Measurements from ENCODE around the gene RGPD8. TPM values are rescaled to one million over a fixed set of nuclear protein-coding genes. Genes with fewer than 3 reads are reported as not detected.
"Not testable (repeated sequence)": the region's sequence is repeated elsewhere in the genome, so short reads cannot be mapped to it uniquely, and the experiment has no call there.

The RGPD8 gene
- total and polyA plus RNA-seq, 2 donors (not counting 1 experiment from before 2014, with no cell fraction given) = 1.5 to 28.1 TPM

DNA sequence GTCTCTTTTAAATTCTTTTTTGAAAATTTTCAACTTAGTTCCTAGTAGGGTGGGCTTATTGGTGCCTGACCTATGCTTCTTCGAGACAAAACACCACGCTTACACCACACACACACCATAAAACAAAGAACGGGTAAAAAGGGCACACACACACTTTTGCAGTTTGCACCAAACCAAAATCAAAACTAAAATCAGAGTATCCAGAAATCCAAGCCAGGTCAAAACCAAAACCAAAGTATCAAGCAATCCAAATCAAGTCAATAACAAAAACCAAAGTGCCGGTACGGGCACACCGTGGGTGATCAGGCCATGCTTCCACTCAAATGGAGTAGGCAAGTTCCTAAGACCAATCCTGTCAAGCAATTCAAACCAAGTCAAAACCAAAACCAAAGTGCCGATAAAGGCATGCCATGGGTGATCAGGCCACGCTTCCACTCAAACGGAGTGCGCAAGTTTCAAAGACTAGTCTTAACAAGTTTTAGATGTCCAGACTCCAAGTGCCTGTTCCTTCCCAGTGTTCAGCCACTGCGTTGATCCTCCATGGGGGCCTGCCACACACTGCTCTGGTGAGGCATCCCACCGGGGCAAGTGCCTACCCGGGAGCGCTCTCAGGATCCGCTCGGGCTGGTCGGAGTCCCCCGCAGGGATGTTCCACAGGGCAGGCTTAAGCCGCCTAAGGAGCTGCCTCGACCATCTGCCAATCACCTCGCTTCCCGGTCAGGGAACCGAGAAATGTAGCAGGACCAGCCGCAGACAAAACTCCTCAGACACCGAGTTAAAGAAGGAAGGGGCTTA is 80.4 kb downstream of the RGPD8 start:
- H3K4me3 Mint-ChIP-seq; H3K9me3 Mint-ChIP-seq (ENCODE audit: insufficient read depth); H3K27ac Mint-ChIP-seq; H4K20me1 ChIP-seq (ENCODE audit: control insufficient read depth, insufficient read depth, low read length, poor library complexity, severe bottlenecking); H3K79me2 ChIP-seq (ENCODE audit: control insufficient read depth, insufficient read depth, low read length); H3K4me1 Mint-ChIP-seq; H3K4me2 ChIP-seq (replicated peaks; ENCODE audit: low read depth, low read length, poor library complexity, severe bottlenecking); H3K36me3 ChIP-seq (replicated peaks in 1 of 2; ENCODE audit: control extremely low read depth in 1 of 2, control insufficient read depth in 1 of 2, extremely low read depth in 1 of 2, insufficient read depth in 2 of 2, low read length in 1 of 2); H3K27me3 Mint-ChIP-seq; H2AFZ ChIP-seq (ENCODE audit: insufficient read depth, low read depth, low read length, poor library complexity, severe bottlenecking); H3K4me1 ChIP-seq (ENCODE audit: control insufficient read depth in 2 of 2, insufficient read depth in 2 of 2, low read length in 2 of 2); H3K9ac ChIP-seq (ENCODE audit: low read length); POLR2A ChIA-PET; H3K4me3 ChIP-seq (ENCODE audit: control extremely low read depth in 1 of 5, extremely low read depth in 1 of 5, insufficient read depth in 1 of 5, low read depth in 2 of 5, low read length in 4 of 5); H3K27ac ChIP-seq (ENCODE audit: low read length in 2 of 2); DNase-seq; intact Hi-C loops (cut with micrococcal nuclease); ATAC-seq (ENCODE audit: low read depth); H3K9me3 ChIP-seq (ENCODE audit: control extremely low read depth in 1 of 3, control insufficient read depth in 2 of 3, insufficient read depth in 1 of 3, low read length in 2 of 3); H3K27me3 ChIP-seq (replicated peaks in 1 of 4; ENCODE audit: control extremely low read depth in 1 of 4, control insufficient read depth in 3 of 4, insufficient read depth in 4 of 4, low read length in 3 of 4); CTCF ChIA-PET: not testable (repeated sequence)
- WGBS (ENCODE audit: insufficient coverage) = 91% methylated on average over 4 of the region's 25 CpGs

DNA sequence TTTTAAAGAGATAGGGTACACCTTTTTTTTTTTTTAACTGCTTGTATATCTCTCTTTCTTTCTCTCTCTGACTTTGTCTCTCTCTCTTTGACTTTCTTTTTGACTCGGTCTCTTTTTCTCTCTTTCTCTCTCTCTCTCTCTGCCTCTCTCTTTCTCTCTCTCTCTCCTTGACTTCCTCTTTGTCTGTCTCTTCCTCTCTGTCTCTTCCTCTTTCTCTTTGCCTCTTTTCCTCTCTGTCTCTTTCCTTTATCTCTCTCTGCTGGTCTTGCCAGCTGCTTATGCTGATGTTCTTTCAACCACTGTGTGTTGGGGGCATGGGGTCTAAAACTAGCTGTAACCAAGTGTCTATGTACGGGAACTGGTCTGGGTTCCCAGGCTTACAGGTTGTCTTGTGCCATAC is 81.2 kb downstream of the RGPD8 start:
- H3K4me1 Mint-ChIP-seq; H3K79me2 ChIP-seq (ENCODE audit: control insufficient read depth, insufficient read depth, low read length); H3K9me3 Mint-ChIP-seq (ENCODE audit: insufficient read depth); H3K4me3 ChIP-seq (ENCODE audit: control extremely low read depth in 1 of 5, extremely low read depth in 1 of 5, insufficient read depth in 1 of 5, low read depth in 2 of 5, low read length in 4 of 5); ATAC-seq (ENCODE audit: low read depth); H3K36me3 ChIP-seq (replicated peaks in 1 of 2; ENCODE audit: control extremely low read depth in 1 of 2, control insufficient read depth in 1 of 2, extremely low read depth in 1 of 2, insufficient read depth in 2 of 2, low read length in 1 of 2); H3K27me3 ChIP-seq (replicated peaks in 1 of 4; ENCODE audit: control extremely low read depth in 1 of 4, control insufficient read depth in 3 of 4, insufficient read depth in 4 of 4, low read length in 3 of 4); H3K9me3 ChIP-seq (ENCODE audit: control extremely low read depth in 1 of 3, control insufficient read depth in 2 of 3, insufficient read depth in 1 of 3, low read length in 2 of 3); H3K9ac ChIP-seq (ENCODE audit: low read length); DNase-seq; H4K20me1 ChIP-seq (ENCODE audit: control insufficient read depth, insufficient read depth, low read length, poor library complexity, severe bottlenecking); intact Hi-C loops (cut with micrococcal nuclease); H3K4me1 ChIP-seq (ENCODE audit: control insufficient read depth in 2 of 2, insufficient read depth in 2 of 2, low read length in 2 of 2); H3K4me3 Mint-ChIP-seq; CTCF ChIA-PET; H3K27ac Mint-ChIP-seq; H2AFZ ChIP-seq (ENCODE audit: insufficient read depth, low read depth, low read length, poor library complexity, severe bottlenecking); H3K27me3 Mint-ChIP-seq; H3K27ac ChIP-seq (ENCODE audit: low read length in 2 of 2); POLR2A ChIA-PET; H3K4me2 ChIP-seq (replicated peaks; ENCODE audit: low read depth, low read length, poor library complexity, severe bottlenecking): not testable (repeated sequence)
- 72% methylated on average over 2 of the region's 2 CpGs for WGBS (ENCODE audit: insufficient coverage)
